Activated T-cell treated with anti-CD3 and anti-CD28 coated beads, Interleukin-2, amount 50 U/mL, for 1 hour (primary cell): ENCODE data around the gene M1AP.
A peak's percentile ranks its signal among the peaks of the same experiment; 100 is the strongest.

Source experiments
- DNase-seq: peaks from one replicate; pipeline ENCODE4 v3.0.0-alpha.2; 2020

Gene M1AP

DNA sequence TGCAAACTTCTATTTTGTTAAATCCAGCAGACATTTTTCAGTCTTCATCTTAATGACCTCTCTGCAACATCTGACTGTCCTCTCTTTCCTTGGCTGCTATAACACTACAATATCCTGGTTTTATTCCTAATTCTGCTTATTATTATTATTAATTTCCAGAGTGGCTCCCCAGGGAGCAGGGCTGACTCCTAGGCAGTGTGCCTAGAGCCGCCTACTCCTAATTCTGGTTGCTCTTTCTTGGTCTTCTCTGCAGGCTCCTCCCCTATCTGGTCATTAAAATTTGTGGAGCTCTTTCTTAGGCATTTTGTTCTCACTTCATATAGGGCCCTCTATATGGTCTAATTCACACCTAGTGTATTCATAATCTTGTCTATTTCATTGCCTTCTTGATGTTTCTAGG lies 105.2 kb downstream of the M1AP start:
- DNase-seq, result no peak

DNA sequence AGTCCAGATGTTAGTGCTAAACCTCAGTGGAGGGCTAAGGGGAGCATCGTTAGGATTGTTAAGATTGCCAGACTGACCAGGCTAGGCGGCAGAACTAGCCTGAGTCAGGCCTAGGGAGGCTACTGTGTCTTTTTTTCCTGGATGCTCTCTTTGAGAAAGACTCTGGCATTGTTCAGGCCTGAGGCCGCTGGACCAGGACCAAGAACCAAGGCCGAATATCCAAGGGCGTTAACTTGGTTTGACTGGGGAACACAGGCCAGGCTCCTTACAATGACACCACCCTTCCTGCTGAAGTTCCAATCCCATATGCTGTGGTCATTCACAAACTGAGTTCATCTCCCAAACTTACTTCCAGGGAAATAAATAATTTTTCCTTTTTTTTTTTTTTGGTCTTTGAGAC lies 107.8 kb downstream of the M1AP start:
- DNase-seq, result no peak

DNA sequence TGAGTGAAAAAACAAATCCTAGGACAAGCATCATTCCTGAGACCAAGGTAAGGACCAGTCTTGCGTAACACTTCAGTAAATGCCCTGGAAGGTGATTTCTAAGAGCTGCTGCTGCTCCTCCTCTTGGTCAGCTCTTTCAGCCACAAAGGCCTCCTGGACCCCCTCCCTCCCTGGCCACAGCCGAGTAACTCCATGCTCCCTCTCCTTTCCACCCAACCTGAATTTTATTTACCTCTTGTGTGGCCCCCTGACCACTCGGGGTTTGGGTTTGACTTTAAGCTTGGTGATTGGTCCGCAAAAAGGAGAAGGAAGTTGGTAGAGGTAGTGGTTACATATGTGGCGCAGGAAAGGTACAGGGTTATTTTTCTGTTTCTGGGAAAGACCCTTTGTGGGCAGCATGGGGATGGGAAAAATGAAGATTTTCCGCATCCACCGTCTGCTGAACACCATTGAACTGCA lies 109.2 kb downstream of the M1AP start:
- DNase-seq, result no peak

DNA sequence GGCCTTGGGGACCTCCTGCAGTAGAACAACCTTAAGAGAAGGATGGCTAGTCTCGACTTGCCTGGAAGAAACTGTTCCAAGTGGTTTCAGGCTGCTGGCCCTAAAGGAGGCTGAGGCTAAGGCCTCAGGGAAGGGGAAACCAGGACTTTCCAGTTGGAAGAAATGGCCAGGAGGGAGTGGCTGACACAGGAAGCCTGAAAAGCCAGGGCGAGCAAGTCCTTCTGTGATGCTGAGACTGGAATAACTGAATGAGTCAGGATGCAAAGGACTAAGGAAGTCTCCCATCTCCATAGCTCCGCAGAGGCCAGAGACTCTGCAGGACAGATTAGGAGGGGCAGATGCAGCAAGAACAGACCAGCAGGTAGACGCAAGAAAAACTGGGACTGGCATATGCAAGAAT lies 111.0 kb downstream of the M1AP start:
- no peak for DNase-seq

DNA sequence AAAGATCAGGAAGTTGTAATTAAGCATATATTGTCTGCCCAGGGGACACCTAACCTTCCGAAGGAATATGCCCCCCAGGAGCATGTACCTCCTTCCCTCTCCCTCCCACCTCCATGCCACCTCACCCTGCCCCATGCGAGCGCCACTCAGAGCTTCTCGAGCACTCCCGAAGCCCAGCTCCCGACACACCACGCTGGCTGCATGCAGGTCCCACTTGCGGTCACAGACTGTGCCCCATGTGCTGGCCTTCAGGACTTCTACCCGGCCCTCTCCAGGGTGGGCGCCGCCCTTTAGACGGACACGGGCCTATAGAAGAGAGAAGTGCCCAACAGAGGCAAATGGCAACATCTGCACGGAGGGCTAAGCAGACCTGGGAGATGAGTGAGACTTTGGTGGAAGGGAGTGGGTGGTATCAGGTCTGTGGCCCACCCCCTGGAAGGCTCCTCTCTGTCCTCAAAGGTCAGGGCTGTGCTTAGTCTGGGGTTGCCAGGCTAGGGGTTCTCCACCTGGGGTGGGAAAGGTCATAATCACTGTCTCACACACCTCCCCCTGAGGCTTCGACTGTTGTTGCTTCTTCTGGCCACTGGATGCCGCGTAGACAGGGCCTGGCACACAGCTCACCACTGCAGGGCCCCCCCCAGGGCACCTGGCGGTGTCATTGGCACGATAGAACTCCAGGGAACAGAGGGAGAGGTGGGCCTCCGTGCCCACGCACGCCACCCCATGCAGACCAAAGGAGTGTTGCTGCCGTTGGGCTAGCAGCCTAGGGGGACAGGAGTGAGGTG lies 111.8 kb downstream of the M1AP start:
- no peak for DNase-seq

DNA sequence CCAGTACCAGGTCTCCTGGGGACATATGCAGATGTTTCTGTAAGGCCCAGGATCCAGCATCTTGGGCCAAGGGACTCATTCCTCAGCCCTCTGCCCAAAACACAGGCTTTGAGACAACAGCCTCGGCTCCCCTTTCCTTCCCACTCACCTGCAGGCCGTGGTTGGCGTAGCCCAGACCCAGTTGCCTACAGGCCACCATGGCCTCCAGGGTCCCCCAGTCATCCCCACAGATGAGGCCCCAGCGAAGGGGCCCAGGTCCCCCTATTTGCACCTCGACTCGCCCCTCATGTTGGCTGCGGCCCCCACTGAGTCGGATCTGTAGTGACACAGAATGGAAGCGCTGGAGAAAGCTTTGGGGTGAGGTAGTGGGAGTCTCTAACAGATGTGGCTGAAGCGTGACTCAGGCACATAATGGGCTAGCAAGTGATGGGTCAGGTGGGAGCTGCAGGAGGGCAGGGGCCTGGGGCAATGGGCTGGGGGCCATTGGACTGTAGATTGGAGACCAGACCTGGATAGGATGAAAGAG lies 112.6 kb downstream of the M1AP start:
- DNase-seq, result no peak

DNA sequence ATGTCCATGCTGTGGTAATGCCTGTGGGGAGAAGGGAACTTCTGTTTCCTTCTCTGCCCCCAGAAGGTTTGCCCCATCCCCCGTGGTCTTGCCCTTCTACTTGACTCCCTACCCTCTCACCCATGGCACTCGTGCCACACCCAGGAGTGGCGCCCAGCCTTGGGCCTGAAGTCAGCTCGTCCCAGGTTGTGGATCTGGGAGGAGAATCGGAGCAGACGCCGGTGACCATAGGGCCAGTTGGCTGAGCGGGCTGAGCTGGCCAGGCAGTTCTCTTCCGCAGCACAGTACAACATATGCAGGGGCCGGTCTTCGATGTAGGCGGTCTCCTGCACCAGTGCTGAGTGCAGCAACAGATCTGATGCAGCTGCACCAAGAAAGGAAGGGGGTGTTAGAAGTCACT lies 113.7 kb downstream of the M1AP start:
- no peak for DNase-seq

DNA sequence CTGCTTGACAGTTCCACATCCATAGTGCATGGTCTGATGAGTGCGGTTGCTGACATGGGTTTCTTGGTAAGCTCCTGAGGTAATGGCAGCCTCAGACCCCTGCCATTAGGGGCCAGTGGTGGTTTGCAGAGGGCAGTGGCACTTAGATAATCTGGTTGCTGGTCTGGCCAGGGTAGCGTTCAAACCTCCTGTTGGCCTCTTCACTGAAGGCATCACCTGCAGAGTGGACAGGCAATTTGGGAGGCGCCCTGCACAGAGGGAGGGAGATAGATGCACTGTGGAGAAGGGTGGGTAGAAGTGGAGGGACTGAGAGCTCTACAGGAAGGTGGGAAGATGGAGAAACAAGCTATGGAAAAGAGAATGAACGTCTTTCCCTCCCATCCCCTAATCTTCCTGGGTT lies 114.7 kb downstream of the M1AP start:
- no peak for DNase-seq

DNA sequence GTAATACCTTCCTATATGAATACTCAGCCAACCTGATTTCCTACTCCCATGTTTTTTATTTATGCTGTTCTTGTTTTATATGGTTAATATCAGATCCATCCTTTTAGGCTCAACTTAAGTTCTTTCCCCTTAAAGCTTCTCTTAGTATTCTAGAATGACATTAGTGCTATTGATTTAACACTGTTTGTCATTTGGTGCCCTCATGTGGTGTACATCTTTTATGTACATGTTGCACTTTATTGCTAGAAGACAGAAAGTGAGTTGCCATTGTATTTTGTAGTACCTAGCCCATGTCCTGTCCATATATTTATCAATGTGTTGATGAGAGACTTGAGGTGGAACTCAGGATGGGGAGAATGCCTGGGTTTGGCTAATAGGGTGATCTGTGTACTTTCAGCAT lies 115.9 kb downstream of the M1AP start:
- DNase-seq, result no peak

DNA sequence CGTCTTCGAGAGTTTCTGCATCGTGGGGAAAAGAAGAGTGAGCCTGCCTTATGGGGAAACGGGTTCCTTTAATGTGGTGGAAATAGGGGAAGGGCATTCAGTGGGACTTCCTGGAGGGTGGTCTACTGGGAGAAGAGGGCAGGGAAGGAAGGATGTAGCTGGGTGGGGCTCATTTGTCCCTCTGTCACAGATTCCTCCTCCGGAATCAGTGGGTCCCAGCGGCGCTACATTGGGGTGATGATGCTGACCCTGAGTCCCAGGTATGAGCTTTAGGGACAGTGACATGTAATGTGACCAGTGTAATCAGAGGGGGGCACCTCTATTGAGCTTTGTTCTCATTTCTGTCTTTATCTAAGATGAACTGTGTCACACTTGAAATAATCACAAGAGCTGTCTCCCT lies 116.5 kb downstream of the M1AP start:
- no peak for DNase-seq

DNA sequence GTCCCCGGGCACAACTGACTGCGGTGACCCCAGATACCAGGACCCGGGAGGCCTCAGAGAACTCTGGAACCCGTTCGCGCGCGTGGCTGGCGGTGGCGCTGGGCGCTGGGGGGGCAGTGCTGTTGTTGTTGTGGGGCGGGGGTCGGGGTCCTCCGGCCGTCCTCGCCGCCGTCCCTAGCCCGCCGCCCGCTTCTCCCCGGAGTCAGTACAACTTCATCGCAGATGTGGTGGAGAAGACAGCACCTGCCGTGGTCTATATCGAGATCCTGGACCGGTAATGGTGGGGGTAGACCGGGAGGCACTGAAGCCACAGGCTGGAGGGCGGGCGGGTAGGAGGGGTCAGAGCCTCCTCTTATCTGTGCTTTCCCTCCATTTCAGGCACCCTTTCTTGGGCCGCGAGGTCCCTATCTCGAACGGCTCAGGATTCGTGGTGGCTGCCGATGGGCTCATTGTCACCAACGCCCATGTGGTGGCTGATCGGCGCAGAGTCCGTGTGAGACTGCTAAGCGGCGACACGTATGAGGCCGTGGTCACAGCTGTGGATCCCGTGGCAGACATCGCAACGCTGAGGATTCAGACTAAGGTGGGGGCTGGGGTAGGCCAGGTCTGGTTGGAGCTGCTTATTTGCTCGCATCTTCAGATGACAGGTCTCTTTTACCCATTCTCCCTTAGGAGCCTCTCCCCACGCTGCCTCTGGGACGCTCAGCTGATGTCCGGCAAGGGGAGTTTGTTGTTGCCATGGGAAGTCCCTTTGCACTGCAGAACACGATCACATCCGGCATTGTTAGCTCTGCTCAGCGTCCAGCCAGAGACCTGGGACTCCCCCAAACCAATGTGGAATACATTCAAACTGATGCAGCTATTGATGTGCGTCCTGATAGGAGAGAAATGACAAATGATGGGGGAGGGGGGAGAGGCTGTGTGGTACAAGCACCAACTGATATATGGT lies 117.6 kb downstream of the M1AP start:
- peak; percentile 60 for DNase-seq

DNA sequence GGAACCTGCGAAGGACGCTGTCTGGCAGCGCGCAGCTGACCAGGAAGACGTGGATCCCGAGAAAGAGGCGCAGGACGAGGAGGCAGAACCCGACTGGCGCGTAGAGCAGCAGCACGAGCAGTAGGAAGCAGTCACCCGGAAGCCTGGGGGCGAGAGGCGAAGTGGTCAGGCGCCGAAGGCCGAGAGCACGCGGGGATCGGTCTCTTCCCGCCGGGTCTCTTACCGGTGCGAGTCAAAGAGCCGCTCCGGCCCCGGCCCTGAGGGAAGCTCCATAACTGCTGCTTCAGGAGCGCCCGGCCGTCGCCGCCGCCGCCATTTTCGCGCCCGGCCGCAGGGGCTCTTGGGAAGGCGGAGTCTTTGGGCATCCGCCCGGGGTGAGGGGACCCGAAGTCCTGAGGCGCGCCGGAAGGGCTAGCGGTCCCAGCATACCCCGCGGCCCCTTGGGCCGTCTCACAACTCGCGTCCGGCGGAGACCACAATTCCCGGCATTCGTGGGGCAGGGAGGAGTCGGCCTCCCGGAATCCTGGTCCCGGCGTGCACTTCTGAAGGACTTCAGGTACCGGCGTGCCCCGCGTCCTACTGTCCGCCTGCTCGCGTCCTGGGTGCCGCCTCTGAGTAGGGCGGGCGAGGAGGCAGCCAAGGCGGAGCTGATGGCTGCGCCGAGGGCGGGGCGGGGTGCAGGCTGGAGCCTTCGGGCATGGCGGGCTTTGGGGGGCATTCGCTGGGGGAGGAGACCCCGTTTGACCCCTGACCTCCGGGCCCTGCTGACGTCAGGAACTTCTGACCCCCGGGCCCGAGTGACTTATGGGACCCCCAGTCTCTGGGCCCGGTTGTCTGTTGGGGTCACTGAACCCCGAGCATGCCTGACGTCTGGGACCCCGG lies 118.5 kb downstream of the M1AP start, which contains the start of the genes AUP1 and HTRA2:
Gene AUP1, minus strand, starts transcription at position 350 of the 882 bp plus-strand sequence. Its CDS starts 77 bp downstream, at position 273.
Gene HTRA2, plus strand, starts transcription at position 577 of the 882 bp plus-strand sequence. Its CDS starts 74 bp downstream, at position 651.
- DNase-seq, result peak; percentile 85

DNA sequence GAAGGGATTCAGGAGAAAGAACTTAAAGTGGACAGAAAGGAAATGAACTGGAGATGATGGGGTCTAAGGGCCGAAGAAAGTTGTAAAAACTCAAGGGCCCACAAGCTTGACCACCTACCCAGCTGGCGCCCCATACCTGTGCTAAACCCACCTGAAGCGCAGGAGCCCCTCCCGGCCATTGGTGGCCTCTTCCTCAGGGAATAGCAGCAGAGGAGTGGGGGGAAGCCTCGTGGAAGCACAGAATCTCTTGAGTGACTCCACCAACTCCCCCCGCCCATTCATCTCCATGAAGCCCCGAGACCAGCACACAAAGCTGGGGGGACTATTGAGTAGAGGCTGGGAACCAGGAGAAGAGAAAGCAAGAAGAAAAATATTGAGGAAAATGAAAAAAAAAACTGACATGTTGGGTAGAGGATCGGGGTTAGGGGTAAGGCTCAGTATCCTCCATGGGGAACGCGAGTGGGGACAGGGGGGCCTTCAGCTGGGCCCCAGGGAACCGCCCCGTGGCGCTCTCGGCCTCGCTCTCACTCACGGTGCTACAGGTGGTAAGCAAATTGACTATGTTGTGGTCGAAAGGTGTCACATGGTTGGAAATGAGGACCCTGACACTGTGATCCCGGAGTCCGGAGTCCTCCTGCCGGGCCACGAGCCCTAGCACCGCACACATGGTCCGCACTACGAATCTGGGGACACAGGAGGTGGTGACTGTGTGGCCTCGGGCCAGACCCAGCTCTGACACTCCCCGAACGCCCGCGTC lies 119.4 kb downstream of the M1AP start:
- no peak for DNase-seq

DNA sequence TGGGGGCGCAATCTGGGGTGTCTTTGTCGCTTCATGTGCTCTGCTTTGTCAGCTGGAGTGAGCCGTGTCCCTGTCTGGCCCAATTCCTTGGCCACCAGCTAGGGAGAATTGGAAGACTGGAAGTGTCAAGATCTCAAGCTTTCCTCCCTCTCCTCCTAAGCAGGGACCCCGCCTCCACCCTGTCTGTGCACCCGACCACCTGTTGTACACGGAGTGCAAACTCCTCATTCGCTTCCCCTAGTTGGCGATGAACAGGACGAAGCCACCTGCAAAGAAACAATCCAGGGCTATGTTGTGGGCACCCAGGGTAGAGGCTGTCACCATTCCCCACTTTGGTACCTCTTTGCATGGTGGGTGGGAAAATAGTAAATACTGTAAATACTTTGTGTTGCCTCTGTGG lies 120.4 kb downstream of the M1AP start:
- no peak for DNase-seq

DNA sequence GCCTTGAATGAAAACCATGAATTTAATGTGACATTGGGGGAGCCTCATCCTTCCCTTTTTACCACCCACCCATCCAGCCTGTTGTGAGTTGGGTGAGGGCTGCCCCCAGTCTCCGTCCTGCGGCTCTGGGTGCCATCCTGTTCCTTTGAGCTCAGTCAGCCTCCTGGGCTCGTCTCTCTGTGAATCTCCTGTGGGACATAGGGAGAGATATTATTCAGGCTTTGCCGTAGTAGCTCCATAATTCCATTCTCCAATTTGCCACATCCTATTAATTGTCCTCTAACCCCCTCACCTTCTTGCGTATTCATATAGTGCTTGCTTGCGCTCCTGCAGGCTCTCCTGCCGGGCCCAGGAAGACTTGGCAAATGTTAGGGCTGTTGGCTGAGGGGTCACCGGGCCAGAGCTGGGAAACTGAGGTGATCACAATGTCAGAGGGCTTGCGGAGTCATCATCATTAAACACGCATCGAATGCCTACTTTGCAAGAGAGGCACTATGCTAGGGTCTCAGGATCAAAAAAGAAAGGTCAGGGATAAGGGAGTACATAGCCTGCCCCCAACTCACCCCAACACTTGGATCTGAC lies 121.4 kb downstream of the M1AP start:
- DNase-seq, result no peak

DNA sequence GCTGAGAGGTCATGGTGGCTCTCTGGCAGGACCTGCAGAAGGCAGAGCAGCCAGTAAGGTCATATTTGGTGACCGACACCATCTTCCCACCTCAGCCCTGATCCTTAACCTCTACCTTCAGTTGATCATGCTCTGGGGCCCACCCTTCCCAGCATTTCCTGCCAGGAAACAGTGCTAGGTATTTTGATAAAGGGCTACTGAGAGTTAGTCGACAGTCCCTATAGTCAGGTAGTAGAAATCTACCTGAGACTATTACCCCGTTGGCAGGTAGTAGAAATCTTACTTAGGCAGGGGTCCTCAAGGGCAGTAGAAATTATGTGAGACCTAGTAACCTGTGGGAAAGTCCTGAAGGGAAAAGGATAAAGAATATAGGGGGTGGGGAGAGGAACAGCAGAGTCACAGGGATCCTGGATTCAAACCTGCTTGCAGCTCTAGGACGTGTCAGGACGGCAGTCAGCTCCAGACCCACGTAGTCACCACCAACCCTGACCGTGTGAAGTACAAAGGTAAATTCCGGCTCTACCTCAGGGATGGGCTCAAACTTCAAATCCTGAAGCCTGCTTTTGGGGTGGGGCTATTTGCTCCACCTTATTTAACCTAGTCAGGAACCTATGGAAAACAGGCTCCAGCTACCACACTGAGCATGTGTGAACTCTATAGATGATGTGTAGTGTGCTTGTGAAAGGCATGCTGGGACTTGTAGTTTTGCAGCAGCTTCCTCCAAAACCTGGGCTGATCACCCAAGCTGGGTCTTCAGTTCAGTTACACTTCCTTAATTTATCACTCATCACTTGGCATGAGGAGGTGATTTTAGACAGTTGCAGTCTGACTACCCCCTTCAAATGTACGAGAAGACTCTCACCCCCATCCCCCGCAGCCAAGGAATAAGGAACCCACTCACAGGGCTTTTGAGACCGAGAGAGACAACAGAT lies 122.1 kb downstream of the M1AP start, which contains the start of gene DQX1:
Gene DQX1, minus strand, starts transcription at position 515 of the 932 bp plus-strand sequence. Its CDS starts 502 bp downstream, at position 13.
- no peak for DNase-seq

DNA sequence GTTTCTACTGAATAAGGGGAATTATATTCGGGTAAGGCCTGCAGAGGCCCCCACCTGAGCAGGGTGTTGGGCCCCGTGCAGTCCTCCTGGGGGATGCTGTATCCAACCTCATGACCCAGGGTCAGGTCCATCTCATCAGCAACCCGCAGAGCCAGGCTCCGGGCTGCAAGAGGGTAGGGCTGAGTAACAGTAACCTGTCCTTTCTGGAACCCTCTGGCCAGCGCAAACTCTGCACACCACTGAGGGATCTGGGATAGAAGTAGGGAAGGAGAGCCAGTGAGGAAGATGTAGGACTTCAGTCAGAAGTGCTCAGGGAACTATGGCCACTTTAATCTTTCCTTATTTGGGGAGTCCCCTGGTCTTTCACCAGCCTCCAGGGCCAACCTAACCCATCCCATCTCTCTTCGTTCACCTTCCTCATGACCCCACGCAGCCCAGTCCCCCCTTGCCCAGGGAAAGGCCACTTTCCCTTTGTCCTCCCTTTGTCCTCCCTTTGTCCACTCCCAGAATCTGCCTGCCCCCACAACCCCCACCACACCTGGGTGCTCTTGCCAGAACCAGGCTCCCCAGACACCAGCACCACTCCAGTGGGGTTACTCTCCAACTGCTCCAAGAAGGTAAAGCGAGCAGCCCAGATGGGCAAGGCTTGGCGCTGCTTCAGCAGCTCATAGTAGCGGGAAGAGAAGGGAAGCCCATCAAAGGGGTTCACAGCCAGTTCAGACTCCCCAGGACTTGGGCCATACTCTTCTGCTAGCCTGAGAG lies 123.0 kb downstream of the M1AP start:
- no peak for DNase-seq

DNA sequence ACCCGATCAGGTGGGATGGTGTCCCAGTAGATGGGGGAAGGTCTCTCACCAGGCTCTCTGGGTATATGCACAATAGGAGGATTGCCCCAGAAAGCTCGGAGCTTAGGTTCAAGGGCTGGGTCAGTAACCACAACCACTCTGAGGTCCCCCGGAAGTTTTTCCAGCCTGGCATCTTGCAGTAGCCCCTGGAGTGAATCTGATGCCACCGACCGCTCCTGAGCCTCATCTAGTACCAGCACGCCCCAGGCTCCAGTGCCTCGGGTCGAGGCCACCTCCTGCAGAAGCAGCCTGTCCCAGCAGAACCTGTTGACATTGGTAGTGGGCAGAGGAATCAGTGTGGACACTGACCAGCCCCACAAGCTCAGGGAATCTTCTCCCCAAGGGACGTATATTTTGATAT lies 124.1 kb downstream of the M1AP start:
- no peak for DNase-seq

DNA sequence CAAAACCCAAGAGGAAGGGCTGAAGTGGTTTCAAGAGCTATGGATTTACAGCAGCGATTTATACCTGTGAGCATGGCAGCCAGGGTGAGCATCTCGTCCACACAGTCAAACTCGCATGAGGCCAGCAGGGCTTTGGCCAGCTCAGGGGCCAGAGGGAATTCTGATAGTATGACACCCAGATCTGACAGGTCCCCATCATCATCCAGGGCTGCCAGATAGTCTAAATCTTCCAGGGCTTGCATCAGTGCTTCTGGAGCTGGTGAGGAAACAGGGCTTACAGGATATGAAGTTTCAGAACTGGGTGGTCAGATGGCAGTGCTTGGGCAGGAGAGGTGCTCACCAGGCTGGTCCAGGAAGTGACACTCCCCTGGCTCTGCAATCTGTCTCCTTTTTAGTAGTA lies 125.6 kb downstream of the M1AP start:
- no peak for DNase-seq
